IMR-90 (cell line): ENCODE measurements around the gene DMD. TPM values are rescaled to one million over a fixed set of nuclear protein-coding genes. Genes with fewer than 3 reads are reported as not detected.

ENCODE experiments used
- ATAC-seq: fragments of 200-7000 bp; cut with Tn5 transposase; 2 replicates; pipeline ENCODE4 v1.9.1; 2020; ENCODE audit warnings: low read depth, mild to moderate bottlenecking, moderate library complexity
- BruUV-seq: library from RNA; stranded (reverse); fragments of 400-500 nt; replicated peaks from 2 replicates; lab custom pipeline; 2021; lab: Mats Ljungman, UMichigan
- CTCF ChIA-PET: fragments of 300-600 bp; formaldehyde crosslinking; extraction: SDS; loops from one replicate; lab custom pipeline; 2021; ENCODE audit warnings: antibody characterized with exemption; lab: Yijun Ruan, JAX
- POLR2A ChIA-PET: fragments of 300-600 bp; sonication (Branson Sonifier 250); formaldehyde crosslinking; loops from one replicate; lab custom pipeline; 2022; ENCODE audit warnings: antibody characterized with exemption; ENCODE audit not compliant: unreplicated experiment; lab: Charles Lee
- DNase-seq: peaks from one replicate; pipeline ENCODE4 v3.0.0; 2013
- H2AFZ ChIP-seq: replicated peaks from 2 replicates; pipeline ENCODE3; 2013; ENCODE audit warnings: low read length, mild to moderate bottlenecking; ENCODE audit not compliant: poor library complexity
- H2AK5ac ChIP-seq: 2 replicates; pipeline ENCODE4 v1.6.1; 2013; ENCODE audit warnings: low read depth, low read length, inconsistent platforms
- H2AK9ac ChIP-seq: replicated peaks from 2 replicates; pipeline ENCODE3; 2013; ENCODE audit warnings: mild to moderate bottlenecking, low read depth, low read length, moderate library complexity; ENCODE audit not compliant: poor library complexity
- H2BK120ac ChIP-seq: 2 replicates; pipeline ENCODE4 v1.6.1; 2013; ENCODE audit warnings: low read depth, low read length, inconsistent platforms
- H2BK15ac ChIP-seq: 3 replicates; pipeline ENCODE4 v1.6.1; 2013; ENCODE audit warnings: low read depth, low read length, inconsistent platforms
- H2BK20ac ChIP-seq: 2 replicates; pipeline ENCODE4 v1.6.1; 2013; ENCODE audit warnings: low read depth, mild to moderate bottlenecking, inconsistent platforms, low read length, moderate library complexity
- H2BK5ac ChIP-seq: 2 replicates; pipeline ENCODE4 v1.6.1; 2013; ENCODE audit warnings: mild to moderate bottlenecking, low read depth, low read length, inconsistent platforms; ENCODE audit not compliant: poor library complexity, severe bottlenecking
- H3K14ac ChIP-seq: replicated peaks from 2 replicates; pipeline ENCODE4 v1.6.1; 2013; ENCODE audit warnings: low read depth, low read length, inconsistent platforms
- H3K18ac ChIP-seq: 2 replicates; pipeline ENCODE4 v1.6.1; 2013; ENCODE audit warnings: low read depth, low read length, control low read depth
- H3K23ac ChIP-seq: 2 replicates; pipeline ENCODE4 v1.6.1; 2013; ENCODE audit warnings: low read depth, low read length, inconsistent platforms
- H3K27ac ChIP-seq: 2 replicates; pipeline ENCODE4 v1.5.1; 2013; ENCODE audit warnings: mild to moderate bottlenecking, control low read depth, low read length; ENCODE audit not compliant: insufficient read depth
- H3K27me3 ChIP-seq: 2 replicates; pipeline ENCODE4 v1.6.1; 2013; ENCODE audit warnings: low read length; ENCODE audit not compliant: control insufficient read depth, insufficient read depth
- H3K36me3 ChIP-seq: 2 replicates; pipeline ENCODE4 v1.6.1; 2013; ENCODE audit warnings: low read length, mixed read lengths; ENCODE audit not compliant: control insufficient read depth, insufficient read depth
- H3K4ac ChIP-seq: 2 replicates; pipeline ENCODE4 v1.6.1; 2013; ENCODE audit warnings: low read depth, low read length, inconsistent platforms
- H3K4me1 ChIP-seq: 2 replicates; pipeline ENCODE4 v1.6.1; 2013; ENCODE audit warnings: low read length, mixed read lengths; ENCODE audit not compliant: control insufficient read depth, insufficient read depth
- H3K4me2 ChIP-seq: 2 replicates; pipeline ENCODE4 v1.6.1; 2013; ENCODE audit warnings: low read depth, mild to moderate bottlenecking, control low read depth, low read length, moderate library complexity
- H3K4me3 ChIP-seq: 2 replicates; pipeline ENCODE4 v1.5.1; 2013; ENCODE audit warnings: low read depth, mild to moderate bottlenecking, control low read depth, low read length, moderate library complexity; ENCODE audit not compliant: insufficient read depth
- H3K56ac ChIP-seq: 2 replicates; pipeline ENCODE4 v1.6.1; 2013; ENCODE audit warnings: low read length, inconsistent platforms; ENCODE audit not compliant: insufficient read depth; ENCODE audit errors: extremely low read depth
- H3K79me1 ChIP-seq, 2 experiments: 2 replicates each; pipeline ENCODE4 v1.6.1; 2013; ENCODE audit warnings: low read length in 2 of 2, inconsistent platforms in 1 of 2, low read depth in 1 of 2
- H3K9ac ChIP-seq: 2 replicates; pipeline ENCODE4 v1.6.1; 2013; ENCODE audit warnings: low read depth, low read length, control low read depth
- H3K9me1 ChIP-seq: 2 replicates; pipeline ENCODE4 v1.6.1; 2013; ENCODE audit warnings: low read length, inconsistent platforms; ENCODE audit not compliant: insufficient read depth
- H3K9me3 ChIP-seq: 2 replicates; pipeline ENCODE4 v1.6.1; 2013; ENCODE audit warnings: low read length; ENCODE audit not compliant: control insufficient read depth, insufficient read depth
- H4K20me1 ChIP-seq: 2 replicates; pipeline ENCODE4 v1.6.1; 2013; ENCODE audit warnings: low read length, inconsistent platforms; ENCODE audit not compliant: insufficient read depth
- H4K5ac ChIP-seq: 2 replicates; pipeline ENCODE4 v1.6.1; 2013; ENCODE audit warnings: mild to moderate bottlenecking, low read depth, low read length, control low read depth
- H4K8ac ChIP-seq, 2 experiments: 2 replicates each; pipeline ENCODE4 v1.6.1; 2013; ENCODE audit warnings: low read depth in 2 of 2, low read length in 2 of 2, control low read depth in 1 of 2, inconsistent platforms in 1 of 2
- H4K91ac ChIP-seq: 2 replicates; pipeline ENCODE4 v1.6.1; 2013; ENCODE audit warnings: low read depth, low read length, inconsistent platforms; ENCODE audit not compliant: insufficient read depth
- MAZ ChIP-seq: IDR thresholded peaks from 2 replicates; pipeline ENCODE4 v1.6.1; 2012; ENCODE audit warnings: low read depth, mild to moderate bottlenecking, low read length, improper control_type of control experiment, moderate library complexity, borderline replicate concordance
- NFE2L2 ChIP-seq: fragments of 150-350 bp; IDR thresholded peaks from 2 replicates; pipeline ENCODE4 v1.6.1; 2016; ENCODE audit warnings: low read depth, mild to moderate bottlenecking, low read length
- RFX5 ChIP-seq: IDR thresholded peaks from 2 replicates; pipeline ENCODE4 v1.8.0; 2012; ENCODE audit warnings: low read depth, mild to moderate bottlenecking, low read length, moderate library complexity
- WGBS, 2 experiments: methylation state at CpG; one replicate each; pipeline versions ENCODE4 v1.1.5 to v1.1.7; 2013; ENCODE audit warnings: missing lambda C conversion rate in 2 of 2; ENCODE audit not compliant: insufficient read length in 1 of 2; ENCODE audit errors: extremely low coverage in 2 of 2; 5-methylcytosine and 5-hydroxymethylcytosine counted together
- dilution Hi-C: fragments of 300-500 bp; cut with HindIII; formaldehyde crosslinking; loops from one replicate; pipeline ENCODE4 v1.14.3; 2018; ENCODE audit warnings: low sequenced_read_pairs; ENCODE audit not compliant: unreplicated experiment
- in situ Hi-C: fragments of 300-500 bp; cut with MboI; formaldehyde crosslinking; loops from 3 replicates; pipeline ENCODE4 v1.14.3; 2019; ENCODE audit warnings: low sequenced_read_pairs, inconsistent platforms, mixed read lengths
- intact Hi-C: fragments of 100-400 bp; cut with micrococcal nuclease; formaldehyde crosslinking; loops from 2 replicates; pipeline ENCODE4 v1.10.0; 2022
- polyA plus RNA-seq, 3 experiments: library from polyadenylated mRNA; depleted of rRNA; stranded (reverse); fragments of >200 nt; gene quantifications; 2 replicates each; pipeline ENCODE4 v1.2.3, GENCODE V29; 2012; ENCODE audit warnings: low replicate concordance in 1 of 3
- total RNA-seq: library from RNA; depleted of rRNA; stranded (reverse); fragments of >200 nt; gene quantifications from 2 replicates; pipeline ENCODE4 v1.2.3, GENCODE V29; 2012
- TF ChIP-seq, protein P1 (sequence below): conservative IDR thresholded peaks from 2 replicates; pipeline ENCODE4 v1.5.1; 2012; ENCODE audit warnings: mild to moderate bottlenecking, low read depth, low read length, improper control_type of control experiment

The DMD gene
- total and polyA plus RNA-seq, 2 of the 4 experiments (the other 2 are of a cell fraction): 6.6 to 11.8 TPM

DNA sequence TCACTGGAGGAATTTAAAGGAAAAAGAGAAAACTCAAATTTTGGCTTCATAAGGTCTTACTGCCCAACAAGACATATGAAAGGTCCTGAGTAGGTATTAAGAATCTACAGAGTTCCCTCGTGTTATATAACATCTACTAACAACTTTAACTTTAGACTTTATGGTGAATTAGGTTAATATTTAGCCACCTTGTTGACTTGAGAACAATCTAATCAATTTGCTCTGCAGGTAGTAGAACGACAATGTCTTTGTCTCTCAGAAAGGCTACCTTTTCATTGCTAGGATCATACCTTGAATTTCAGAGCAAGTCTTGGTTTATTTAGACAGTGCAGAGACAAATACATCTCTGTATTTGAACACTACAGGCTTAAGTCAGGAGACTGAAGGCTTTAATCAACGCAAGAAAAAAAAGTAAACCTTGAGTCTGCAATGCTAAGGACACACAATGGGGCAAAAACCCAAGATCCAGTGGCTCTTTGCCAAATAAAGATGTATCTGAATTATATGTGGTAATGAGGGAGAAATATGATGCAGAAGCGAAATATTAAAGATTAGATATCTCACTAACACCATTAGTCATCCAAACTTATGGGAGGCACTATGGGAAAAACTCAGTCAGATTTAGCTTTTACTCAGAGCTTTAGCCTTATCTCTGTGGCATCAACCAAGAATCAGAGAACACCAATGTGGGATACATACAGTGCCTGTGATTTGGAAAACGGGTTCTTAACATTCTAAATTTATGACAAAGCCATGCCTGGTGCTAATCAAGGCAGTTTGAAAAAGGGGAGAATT lies 2045.9 kb downstream of the DMD start:
- Histone ChIP-seq H3K56ac (no peak overlapping the region), H3K27me3 (no peaks in the 10 kb centered on the region), H4K91ac (no peak overlapping the region), H2BK120ac (no peak overlapping the region), H3K14ac (no peak overlapping the region), H3K79me1 (no peaks in the 10 kb centered on the region), H2AK9ac (no peak overlapping the region), H4K8ac (no peak overlapping the region), H3K23ac (no peak overlapping the region), H4K20me1 (no peaks in the 10 kb centered on the region), H2BK5ac (no peak overlapping the region), H3K4me1 (no peaks in the 10 kb centered on the region), H3K4ac (no peak overlapping the region), H2BK20ac (no peak overlapping the region), H3K18ac (no peak overlapping the region), H4K5ac (no peak overlapping the region), H3K4me3 (no peak overlapping the region), H3K9me3 (no peaks in the 10 kb centered on the region), H2BK15ac (no peak overlapping the region), H3K27ac (no peak overlapping the region), H3K36me3 (no peaks in the 10 kb centered on the region), H2AK5ac (no peak overlapping the region), H2AFZ (no peak overlapping the region), H3K4me2 (no peak overlapping the region), H3K9ac (no peak overlapping the region), H3K9me1 (no peaks in the 10 kb centered on the region)
- in situ Hi-C loops: no loop called here
- dilution Hi-C loops: no loop called here
- ChIA-PET POLR2A (no interaction called here), CTCF (no interaction called here)
- BruUV-seq: no TSS peak
- ATAC-seq (no peak), DNase-seq (peak; percentile 15)
- no peak for TF ChIP-seq RFX5
- TF ChIP-seq NFE2L2: no peak
- TF ChIP-seq, protein P1, sequence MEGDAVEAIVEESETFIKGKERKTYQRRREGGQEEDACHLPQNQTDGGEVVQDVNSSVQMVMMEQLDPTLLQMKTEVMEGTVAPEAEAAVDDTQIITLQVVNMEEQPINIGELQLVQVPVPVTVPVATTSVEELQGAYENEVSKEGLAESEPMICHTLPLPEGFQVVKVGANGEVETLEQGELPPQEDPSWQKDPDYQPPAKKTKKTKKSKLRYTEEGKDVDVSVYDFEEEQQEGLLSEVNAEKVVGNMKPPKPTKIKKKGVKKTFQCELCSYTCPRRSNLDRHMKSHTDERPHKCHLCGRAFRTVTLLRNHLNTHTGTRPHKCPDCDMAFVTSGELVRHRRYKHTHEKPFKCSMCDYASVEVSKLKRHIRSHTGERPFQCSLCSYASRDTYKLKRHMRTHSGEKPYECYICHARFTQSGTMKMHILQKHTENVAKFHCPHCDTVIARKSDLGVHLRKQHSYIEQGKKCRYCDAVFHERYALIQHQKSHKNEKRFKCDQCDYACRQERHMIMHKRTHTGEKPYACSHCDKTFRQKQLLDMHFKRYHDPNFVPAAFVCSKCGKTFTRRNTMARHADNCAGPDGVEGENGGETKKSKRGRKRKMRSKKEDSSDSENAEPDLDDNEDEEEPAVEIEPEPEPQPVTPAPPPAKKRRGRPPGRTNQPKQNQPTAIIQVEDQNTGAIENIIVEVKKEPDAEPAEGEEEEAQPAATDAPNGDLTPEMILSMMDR: no peak
- no peak for TF ChIP-seq MAZ
- intact Hi-C loops: no loop called here
- WGBS, 2 experiments: no CpG with 5 or more reads among the region's 5 CpGs
